Lung (tissue), 12 donors: ENCODE data around the gene MFSD2A. TPM values are rescaled to one million over a fixed set of nuclear protein-coding genes. Genes with fewer than 3 reads are reported as not detected.

ENCODE experiments used
- ATAC-seq: fragments of 200-7000 bp; cut with Tn5 transposase; one replicate; pipeline ENCODE4 v1.9.1; 2020; ENCODE audit warnings: moderate number of reproducible peaks; ENCODE audit not compliant: insufficient read depth, low FRiP score
- DNase-seq, 3 donors: peaks; one replicate each; pipeline ENCODE4 v3.0.0-alpha.2; 2013 to 2017
- H3K27ac ChIP-seq, 2 donors: one replicate each; pipeline ENCODE4 v1.5.1; 2013; ENCODE audit warnings: mild to moderate bottlenecking in 2 of 2, moderate library complexity in 2 of 2, control low read depth in 1 of 2, inconsistent platforms in 1 of 2, low read depth in 1 of 2, low read length in 1 of 2
- H3K27me3 ChIP-seq, 3 donors: one replicate each; pipeline ENCODE4 v1.5.1; 2013; ENCODE audit warnings: low read length in 2 of 3; ENCODE audit not compliant: control insufficient read depth in 3 of 3, insufficient read depth in 3 of 3
- H3K36me3 ChIP-seq, 4 donors: one replicate each; pipeline ENCODE4 v1.5.1; 2013; ENCODE audit warnings: low read length in 4 of 4, mild to moderate bottlenecking in 1 of 4, moderate library complexity in 1 of 4; ENCODE audit not compliant: control insufficient read depth in 4 of 4, insufficient read depth in 4 of 4
- H3K4me1 ChIP-seq, 5 donors: one replicate each; pipeline ENCODE4 v1.5.1; 2013; ENCODE audit warnings: low read length in 5 of 5, mild to moderate bottlenecking in 2 of 5, moderate library complexity in 1 of 5; ENCODE audit not compliant: control insufficient read depth in 5 of 5, insufficient read depth in 5 of 5
- H3K4me3 ChIP-seq: one replicate; pipeline ENCODE4 v1.5.1; 2013; ENCODE audit warnings: mild to moderate bottlenecking, control low read depth, moderate library complexity
- H3K9ac ChIP-seq, 2 donors: one replicate each; pipeline ENCODE4 v1.5.1; 2013; ENCODE audit warnings: low read length in 2 of 2, control low read depth in 1 of 2; ENCODE audit not compliant: insufficient read depth in 1 of 2
- H3K9me3 ChIP-seq, 4 donors: one replicate each; pipeline ENCODE4 v1.5.1; 2013; ENCODE audit warnings: low read length in 3 of 4, mild to moderate bottlenecking in 1 of 4, moderate library complexity in 1 of 4; ENCODE audit not compliant: control insufficient read depth in 4 of 4, insufficient read depth in 3 of 4
- WGBS, 2 donors: extraction: QIAGEN DNeasy Blood & Tissue Kit; methylation state at CpG; one replicate each; pipeline ENCODE4 v1.1.7; 2013; 5-methylcytosine and 5-hydroxymethylcytosine counted together
- polyA plus RNA-seq, 2 donors: library from polyadenylated mRNA; stranded (reverse); fragments of 200-250 nt; gene quantifications; one replicate each; pipeline ENCODE4 v1.2.1, GENCODE V29; 2013
- total RNA-seq, 2 donors: library from RNA; depleted of rRNA in 1 of 2; stranded (reverse); fragments of >200 nt in 1 of 2; gene quantifications; one replicate each; pipeline ENCODE4 v1.2.1, GENCODE V29; 2014 to 2021
- TF ChIP-seq, protein P1 (sequence below): IDR thresholded peaks from 2 replicates; pipeline ENCODE4 v1.5.1; 2012; ENCODE audit warnings: mild to moderate bottlenecking; ENCODE audit errors: control extremely low read depth, extremely low read depth
- donor health status: control.
- donor health status: control.
- donor health status: Bipolar disorder and iron deficiency.
- donor health status: healthy.
- donor health status: DM: yes; HTN: yes; CAD: no.

The MFSD2A gene
- total and polyA plus RNA-seq, 4 donors = 57.2 to 149 (median 121) TPM

DNA sequence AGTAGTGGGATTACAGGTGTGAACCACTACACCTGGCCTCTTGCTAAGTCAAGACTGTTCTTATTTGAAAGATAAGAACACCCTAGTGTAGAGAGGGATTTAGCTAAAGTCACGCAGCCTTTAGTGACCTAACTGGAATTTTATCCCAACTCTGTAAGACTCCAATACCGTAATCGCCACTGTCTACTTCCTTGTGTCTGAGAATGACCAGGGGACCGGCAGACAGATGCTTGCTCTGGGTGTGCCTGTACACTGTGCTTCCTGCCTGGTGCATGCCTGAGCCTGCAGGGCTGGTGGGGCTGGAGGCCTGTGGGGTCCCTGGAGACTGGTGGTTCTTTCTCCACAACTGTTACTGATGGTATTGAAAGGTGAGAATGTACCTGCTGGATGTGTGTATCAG is 15.3 kb downstream of the MFSD2A start:
- H3K27me3 ChIP-seq = no peaks in the 10 kb centered on the region
- ATAC-seq = no peak
- TF ChIP-seq, protein P1, sequence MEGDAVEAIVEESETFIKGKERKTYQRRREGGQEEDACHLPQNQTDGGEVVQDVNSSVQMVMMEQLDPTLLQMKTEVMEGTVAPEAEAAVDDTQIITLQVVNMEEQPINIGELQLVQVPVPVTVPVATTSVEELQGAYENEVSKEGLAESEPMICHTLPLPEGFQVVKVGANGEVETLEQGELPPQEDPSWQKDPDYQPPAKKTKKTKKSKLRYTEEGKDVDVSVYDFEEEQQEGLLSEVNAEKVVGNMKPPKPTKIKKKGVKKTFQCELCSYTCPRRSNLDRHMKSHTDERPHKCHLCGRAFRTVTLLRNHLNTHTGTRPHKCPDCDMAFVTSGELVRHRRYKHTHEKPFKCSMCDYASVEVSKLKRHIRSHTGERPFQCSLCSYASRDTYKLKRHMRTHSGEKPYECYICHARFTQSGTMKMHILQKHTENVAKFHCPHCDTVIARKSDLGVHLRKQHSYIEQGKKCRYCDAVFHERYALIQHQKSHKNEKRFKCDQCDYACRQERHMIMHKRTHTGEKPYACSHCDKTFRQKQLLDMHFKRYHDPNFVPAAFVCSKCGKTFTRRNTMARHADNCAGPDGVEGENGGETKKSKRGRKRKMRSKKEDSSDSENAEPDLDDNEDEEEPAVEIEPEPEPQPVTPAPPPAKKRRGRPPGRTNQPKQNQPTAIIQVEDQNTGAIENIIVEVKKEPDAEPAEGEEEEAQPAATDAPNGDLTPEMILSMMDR = no peak
- no peak overlapping the region for H3K4me3 ChIP-seq
- H3K27ac ChIP-seq = peak overlapping the region in 1 of 2 donors; percentile 5
- no peaks in the 10 kb centered on the region for H3K9me3 ChIP-seq
- H3K9ac ChIP-seq = no peak overlapping the region
- peaks cover 0 to 5% (median 0%) of the 10 kb centered on the region in 5 donors for H3K4me1 ChIP-seq
- H3K36me3 ChIP-seq = peaks cover 0 to 10% (median 0%) of the 10 kb centered on the region in 4 donors
- WGBS, 2 donors = 70 to 80% methylated on average over 4 of the region's 4 CpGs
- no peak for DNase-seq

DNA sequence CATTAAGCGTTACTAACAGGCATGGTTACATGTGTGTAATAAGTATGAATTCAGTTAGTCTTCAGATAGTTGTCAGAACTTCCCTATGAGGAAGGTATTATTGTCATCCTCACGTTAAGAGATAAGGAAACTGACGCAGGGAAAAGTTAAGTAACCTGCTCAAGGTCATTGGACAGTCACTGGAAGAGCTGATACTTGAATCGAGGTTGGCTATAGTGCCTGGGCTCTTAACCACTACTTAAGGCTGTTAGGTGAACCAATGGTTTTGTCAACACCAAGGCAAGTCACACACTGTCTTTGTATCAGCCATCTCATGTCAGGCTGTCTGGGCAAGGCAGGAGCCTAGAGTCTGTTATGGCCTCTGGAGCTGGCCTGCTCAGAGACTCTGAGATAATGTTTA is 16.2 kb downstream of the MFSD2A start:
- Histone ChIP-seq H3K9ac (no peak overlapping the region), H3K36me3 (peaks cover 0 to 10% (median 0%) of the 10 kb centered on the region in 4 donors), H3K27ac (no peak overlapping the region), H3K4me1 (peaks cover 0 to 5% (median 0%) of the 10 kb centered on the region in 5 donors), H3K4me3 (no peak overlapping the region), H3K9me3 (no peaks in the 10 kb centered on the region), H3K27me3 (no peaks in the 10 kb centered on the region)
- ATAC-seq = no peak
- DNase-seq = no peak
- TF ChIP-seq, protein P1 = no peak
- 55 to 62% methylated on average over 4 of the region's 4 CpGs for WGBS, 2 donors

DNA sequence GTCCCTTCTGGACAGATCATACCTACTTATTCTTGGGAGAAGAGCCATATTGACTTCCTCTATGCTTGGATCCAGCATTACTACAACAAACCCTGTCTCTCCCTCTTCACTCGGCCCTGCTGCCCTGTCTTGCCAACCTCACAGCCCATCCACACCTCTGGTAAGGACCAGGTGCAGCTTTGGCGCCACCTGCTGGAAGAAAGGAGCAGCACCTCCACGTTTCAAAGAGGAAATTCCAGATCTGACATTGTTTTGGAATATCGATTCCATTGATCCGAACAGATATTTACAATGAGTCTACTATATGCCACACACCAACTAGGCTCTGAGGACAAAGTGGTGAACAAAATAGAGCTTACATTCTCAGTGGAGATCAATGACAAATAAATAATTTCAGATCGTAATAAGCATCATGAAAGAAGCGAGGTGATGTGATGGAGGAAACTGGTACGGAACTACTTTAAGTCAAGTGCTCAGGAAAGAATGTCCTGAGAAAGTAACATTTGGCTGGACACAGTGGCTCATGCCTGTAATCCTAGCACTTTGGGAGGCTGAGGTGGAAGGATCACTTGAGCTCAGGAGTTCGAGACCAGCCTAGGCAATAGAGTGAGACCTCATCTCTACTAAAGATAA is 18.7 kb downstream of the MFSD2A start:
- peak; percentile 68 to 71 (median 69) for DNase-seq
- Histone ChIP-seq H3K9ac (no peak overlapping the region), H3K9me3 (no peaks in the 10 kb centered on the region), H3K4me1 (peaks cover 0 to 2% (median 0%) of the 10 kb centered on the region in 5 donors), H3K4me3 (no peak overlapping the region), H3K27ac (no peak overlapping the region), H3K27me3 (no peaks in the 10 kb centered on the region), H3K36me3 (no peaks in the 10 kb centered on the region)
- WGBS, 2 donors = 22 to 25% methylated on average over 9 of the region's 9 CpGs
- peak; percentile 67 for ATAC-seq
- TF ChIP-seq, protein P1 = peak; percentile 95

DNA sequence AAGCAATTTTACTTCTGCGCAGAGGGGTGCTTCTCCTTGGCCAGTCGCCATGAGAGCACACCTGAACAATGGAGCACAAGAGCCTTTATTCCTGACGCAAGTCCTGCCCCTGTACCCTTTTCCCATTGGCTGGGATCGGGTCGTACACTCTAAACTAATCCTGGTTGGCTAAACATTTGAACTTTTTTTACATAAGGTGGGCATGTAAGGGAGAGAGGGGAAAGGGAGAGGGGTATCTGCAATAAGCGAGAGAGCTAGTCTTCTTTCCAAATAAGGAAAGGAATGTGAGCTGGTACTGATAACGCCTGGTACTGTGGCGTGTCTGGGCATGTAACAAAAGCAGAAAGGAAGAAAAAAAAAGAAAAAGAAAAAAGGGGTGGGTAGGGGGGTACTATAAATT is 21.8 kb downstream of the MFSD2A start:
- WGBS, 2 donors = 66 to 77% methylated on average over 8 of the region's 8 CpGs
- no peak for ATAC-seq
- no peak overlapping the region for H3K27ac ChIP-seq

More for the DNA sequence above, 21.8 kb downstream of the MFSD2A start:
- Histone ChIP-seq H3K27me3 (no peaks in the 10 kb centered on the region), H3K9ac (no peak overlapping the region), H3K4me1 (no peaks in the 10 kb centered on the region), H3K9me3 (no peaks in the 10 kb centered on the region), H3K36me3 (no peaks in the 10 kb centered on the region), H3K4me3 (no peak overlapping the region)
- no peak for DNase-seq
- TF ChIP-seq, protein P1 = no peak
